PC-9 (cell line): ENCODE measurements around the gene SDHAF2.

Experiments
- CTCF ChIP-seq: fragments of 200-600 bp; sonication (generic); conservative IDR thresholded peaks from 2 replicates; pipeline ENCODE4 v1.6.1; 2017; ENCODE audit warnings: mixed run types, antibody characterized with exemption, mild to moderate bottlenecking, moderate library complexity
- EZH2 ChIP-seq: fragments of 200-600 bp; sonication (generic); IDR thresholded peaks from 2 replicates; pipeline ENCODE4 v1.8.0; 2017; ENCODE audit warnings: antibody characterized with exemption, low read depth

GRCh38 chr11:61417670-61418069, 12.3 kb upstream of the SDHAF2 start:
- TF ChIP-seq CTCF (no peak), EZH2 (no peak)
